Measurements from ENCODE around the gene MRPL49. TPM values are rescaled to one million over a fixed set of nuclear protein-coding genes. Genes with fewer than 3 reads are reported as not detected.

The MRPL49 gene
- total RNA-seq, 3 donors from 2014 or later (not counting 1 experiment from before 2014, with no cell fraction given) = 36.8 to 37.5 (median 36.9) TPM

DNA sequence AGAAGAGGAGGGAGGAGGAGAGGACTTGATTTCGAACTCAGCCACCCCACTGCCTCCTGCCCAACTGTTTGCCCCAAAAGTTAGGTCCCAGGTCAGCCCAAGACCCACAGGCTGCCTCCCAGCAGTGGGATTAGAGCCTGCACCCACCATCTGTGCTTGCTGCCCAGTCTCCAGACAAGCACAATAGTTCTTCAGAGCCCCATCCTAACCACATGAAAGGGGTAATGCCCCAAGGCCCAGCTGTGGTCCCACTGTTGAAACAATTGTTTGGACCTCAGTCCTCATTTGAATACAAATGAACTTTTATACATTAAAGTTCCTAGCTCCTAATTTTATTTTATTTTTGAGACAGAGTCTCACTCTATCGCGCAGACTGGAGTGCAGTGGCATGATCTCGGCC lies 31.5 kb upstream of the MRPL49 start:
- ATAC-seq (no peak), DNase-seq (no peak)
- intact Hi-C loops (cut with micrococcal nuclease) = no loop called here
- Mint-ChIP-seq H3K9me3 (no peaks in the 10 kb centered on the region), H3K27me3 (ENCODE audit: low read depth in 2 of 2) (no peaks in the 10 kb centered on the region), H3K4me3 (no peak overlapping the region), H3K36me3 (peaks cover 7% of the 10 kb centered on the region), H3K4me1 (peaks cover 2 to 4% of the 10 kb centered on the region in 2 donors), H3K27ac (no peak overlapping the region)
- 98% methylated on average over 3 of the region's 4 CpGs for WGBS (ENCODE audit: insufficient coverage)
- no peaks in the 10 kb centered on the region for H3K9me3 ChIP-seq (ENCODE audit: control insufficient read depth, insufficient read depth, low read length)
- TF ChIP-seq, protein P1, sequence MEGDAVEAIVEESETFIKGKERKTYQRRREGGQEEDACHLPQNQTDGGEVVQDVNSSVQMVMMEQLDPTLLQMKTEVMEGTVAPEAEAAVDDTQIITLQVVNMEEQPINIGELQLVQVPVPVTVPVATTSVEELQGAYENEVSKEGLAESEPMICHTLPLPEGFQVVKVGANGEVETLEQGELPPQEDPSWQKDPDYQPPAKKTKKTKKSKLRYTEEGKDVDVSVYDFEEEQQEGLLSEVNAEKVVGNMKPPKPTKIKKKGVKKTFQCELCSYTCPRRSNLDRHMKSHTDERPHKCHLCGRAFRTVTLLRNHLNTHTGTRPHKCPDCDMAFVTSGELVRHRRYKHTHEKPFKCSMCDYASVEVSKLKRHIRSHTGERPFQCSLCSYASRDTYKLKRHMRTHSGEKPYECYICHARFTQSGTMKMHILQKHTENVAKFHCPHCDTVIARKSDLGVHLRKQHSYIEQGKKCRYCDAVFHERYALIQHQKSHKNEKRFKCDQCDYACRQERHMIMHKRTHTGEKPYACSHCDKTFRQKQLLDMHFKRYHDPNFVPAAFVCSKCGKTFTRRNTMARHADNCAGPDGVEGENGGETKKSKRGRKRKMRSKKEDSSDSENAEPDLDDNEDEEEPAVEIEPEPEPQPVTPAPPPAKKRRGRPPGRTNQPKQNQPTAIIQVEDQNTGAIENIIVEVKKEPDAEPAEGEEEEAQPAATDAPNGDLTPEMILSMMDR (IDR thresholded peaks at IDR 0.05) = no peak
- peaks cover 34% of the 10 kb centered on the region for H3K36me3 ChIP-seq (ENCODE audit: control insufficient read depth, insufficient read depth, low read length)
- no peaks in the 10 kb centered on the region for H3K27me3 ChIP-seq (ENCODE audit: control insufficient read depth, insufficient read depth, low read length)
- no peak overlapping the region for H3K4me3 ChIP-seq (ENCODE audit: low read length)
- H3K27ac ChIP-seq (ENCODE audit: low read length) = no peak overlapping the region
- H3K4me1 ChIP-seq (ENCODE audit: control insufficient read depth, insufficient read depth, low read length) = peaks cover 3% of the 10 kb centered on the region

DNA sequence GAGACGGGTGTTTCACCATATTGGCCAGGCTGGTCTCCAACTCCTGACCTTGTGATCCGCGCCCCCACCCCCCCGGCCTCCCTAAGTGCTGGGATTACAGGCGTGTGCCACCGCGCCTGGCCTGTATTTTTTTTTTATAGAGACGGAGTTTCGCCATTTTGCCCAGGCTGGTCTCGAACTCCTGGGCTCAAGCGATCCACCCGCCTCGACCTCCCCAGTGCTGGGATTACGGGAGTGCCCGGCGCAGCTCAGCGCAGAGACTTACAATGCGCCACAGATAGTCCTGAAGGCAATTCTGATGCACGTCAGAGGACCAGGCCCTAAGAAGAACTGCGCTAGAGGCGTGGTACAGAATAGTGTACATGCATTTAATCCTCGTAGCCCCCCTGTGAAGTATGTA lies 26.7 kb upstream of the MRPL49 start:
- TF ChIP-seq, protein P1 (IDR thresholded peaks at IDR 0.05) = no peak
- DNase-seq = no peak
- Histone ChIP-seq H3K27ac (ENCODE audit: low read length) (peak overlapping the region; percentile 76), H3K4me3 (ENCODE audit: low read length) (no peak overlapping the region), H3K36me3 (ENCODE audit: control insufficient read depth, insufficient read depth, low read length) (peaks cover 9% of the 10 kb centered on the region), H3K27me3 (ENCODE audit: control insufficient read depth, insufficient read depth, low read length) (no peaks in the 10 kb centered on the region), H3K9me3 (ENCODE audit: control insufficient read depth, insufficient read depth, low read length) (no peaks in the 10 kb centered on the region), H3K4me1 (ENCODE audit: control insufficient read depth, insufficient read depth, low read length) (peaks cover 19% of the 10 kb centered on the region)
- intact Hi-C loops (cut with micrococcal nuclease) = no loop called here
- Mint-ChIP-seq H3K27ac (peak overlapping the region; percentile 83 to 92), H3K36me3 (no peaks in the 10 kb centered on the region), H3K4me3 (peak overlapping the region; percentile 92), H3K27me3 (ENCODE audit: low read depth in 2 of 2) (no peaks in the 10 kb centered on the region), H3K4me1 (peaks cover 0 to 14% of the 10 kb centered on the region in 2 donors), H3K9me3 (no peaks in the 10 kb centered on the region)
- 88% methylated on average over 22 of the region's 22 CpGs for WGBS (ENCODE audit: insufficient coverage)
- ATAC-seq = no peak

DNA sequence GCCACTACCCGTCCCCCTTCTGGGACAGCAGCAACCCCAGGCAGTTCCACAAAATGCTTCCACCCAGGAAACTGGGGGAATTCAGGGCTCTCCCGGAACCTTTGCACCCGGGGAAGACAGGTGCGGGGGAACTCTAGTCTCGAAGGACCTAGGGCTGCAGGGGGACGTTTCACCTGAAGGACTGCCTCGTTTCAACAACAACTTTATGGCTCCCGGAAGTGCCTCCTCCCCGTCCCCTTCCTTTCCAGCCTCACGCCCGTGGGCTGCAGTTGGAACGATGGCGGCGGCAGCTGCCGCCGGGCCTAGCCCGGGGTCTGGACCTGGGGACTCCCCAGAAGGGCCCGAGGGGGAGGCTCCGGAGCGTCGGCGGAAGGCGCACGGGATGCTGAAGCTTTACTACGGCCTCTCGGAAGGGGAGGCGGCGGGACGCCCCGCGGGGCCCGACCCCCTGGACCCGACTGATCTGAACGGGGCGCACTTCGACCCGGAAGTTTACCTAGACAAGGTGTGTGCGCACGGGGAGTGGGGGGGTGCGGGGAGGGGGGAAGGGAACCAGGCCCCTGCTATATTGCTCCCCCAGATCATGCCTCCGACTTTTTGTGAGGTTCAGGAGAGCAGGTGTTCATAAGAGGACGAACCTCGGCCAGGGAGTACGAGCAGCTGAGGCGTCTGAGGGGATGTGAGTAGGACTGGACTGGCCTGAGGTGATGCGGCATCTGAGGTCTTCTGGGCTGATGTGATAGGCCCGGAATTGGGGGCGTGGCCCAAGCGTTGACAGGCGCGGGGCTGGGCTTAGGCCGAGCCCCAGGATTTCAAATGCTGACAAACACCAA lies 25.9 kb upstream of the MRPL49 start, which contains the start of gene VPS51:
Gene VPS51 (plus strand): TSS at position 241 of the 833 bp plus-strand sequence. CDS start 37 bp downstream, at position 278.
- H3K4me3 Mint-ChIP-seq = peak within 1 kb of the TSS; percentile 92
- TF ChIP-seq, protein P1 (IDR thresholded peaks at IDR 0.05) = no peak
- under 1% methylated on average over 52 of the region's 52 CpGs for WGBS (ENCODE audit: insufficient coverage)
- Histone ChIP-seq H3K27ac (ENCODE audit: low read length) (peak within 1 kb of the TSS; percentile 76), H3K9me3 (ENCODE audit: control insufficient read depth, insufficient read depth, low read length) (no peaks in the 10 kb centered on the region), H3K27me3 (ENCODE audit: control insufficient read depth, insufficient read depth, low read length) (no peaks in the 10 kb centered on the region), H3K4me1 (ENCODE audit: control insufficient read depth, insufficient read depth, low read length) (peaks cover 19% of the 10 kb centered on the region), H3K4me3 (ENCODE audit: low read length) (peak within 1 kb of the TSS; percentile 85), H3K36me3 (ENCODE audit: control insufficient read depth, insufficient read depth, low read length) (peaks cover 12% of the 10 kb centered on the region)
- H3K36me3 Mint-ChIP-seq = no peaks in the 10 kb centered on the region
- DNase-seq (peak; percentile 79 to 95), ATAC-seq (peak; percentile 89 to 96 (median 92))
- H3K9me3 Mint-ChIP-seq = no peaks in the 10 kb centered on the region
- H3K4me1 Mint-ChIP-seq = peaks cover 0 to 14% of the 10 kb centered on the region in 2 donors
- H3K27me3 Mint-ChIP-seq (ENCODE audit: low read depth in 2 of 2) = no peaks in the 10 kb centered on the region
- intact Hi-C loops (cut with micrococcal nuclease) = loop anchor here (1.0 to 2.0 kb wide), 3 partner anchors 12 to 21 kb away; partner anchors contain the start of genes CDCA5, TM7SF2, ZFPL1 and ZNHIT2
- H3K27ac Mint-ChIP-seq = peak within 1 kb of the TSS; percentile 83 to 92

Measured in natural killer cell (primary cell).